ENCODE results near the gene PRR23E.

Gene PRR23E

GRCh38 chr3:127209840-127210653 lies 17.1 kb downstream of the PRR23E start:
- no peak for DNase-seq (ENCODE audit: low spot score)

GRCh38 chr3:127210654-127210943 lies 17.7 kb downstream of the PRR23E start:
- DNase-seq (ENCODE audit: low spot score) = no peak

- DNase-seq (ENCODE audit: low spot score) = no peak
These were observed 18.5 kb downstream of the PRR23E start for GRCh38 chr3:127211118-127212060.

GRCh38 chr3:127212231-127212630 lies 19.3 kb downstream of the PRR23E start:
- no peak for DNase-seq (ENCODE audit: low spot score)

GRCh38 chr3:127212711-127213110 lies 19.8 kb downstream of the PRR23E start:
- DNase-seq (ENCODE audit: low spot score) = no peak

GRCh38 chr3:127213381-127213918 lies 20.5 kb downstream of the PRR23E start:
- DNase-seq (ENCODE audit: low spot score) = no peak

GRCh38 chr3:127214975-127215374 lies 22.0 kb downstream of the PRR23E start:
- DNase-seq (ENCODE audit: low spot score) = no peak

GRCh38 chr3:127215714-127216414 lies 22.9 kb downstream of the PRR23E start:
- no peak for DNase-seq (ENCODE audit: low spot score)

- no peak for DNase-seq (ENCODE audit: low spot score)
These were observed 23.7 kb downstream of the PRR23E start for GRCh38 chr3:127216415-127217261.

- DNase-seq (ENCODE audit: low spot score) = no peak
These were observed 24.9 kb downstream of the PRR23E start for GRCh38 chr3:127217596-127218453.

- DNase-seq (ENCODE audit: low spot score) = no peak
These were observed 25.6 kb downstream of the PRR23E start for GRCh38 chr3:127218454-127218922.

- DNase-seq (ENCODE audit: low spot score) = no peak
These were observed 27.6 kb downstream of the PRR23E start for GRCh38 chr3:127220497-127220896.

- no peak for DNase-seq (ENCODE audit: low spot score)
These were observed 28.1 kb downstream of the PRR23E start for GRCh38 chr3:127221037-127221436.

- DNase-seq (ENCODE audit: low spot score) = no peak
These were observed 28.6 kb downstream of the PRR23E start for GRCh38 chr3:127221446-127222035.

- no peak for DNase-seq (ENCODE audit: low spot score)
These were observed 29.2 kb downstream of the PRR23E start for GRCh38 chr3:127222163-127222562.

GRCh38 chr3:127222664-127223063 lies 29.7 kb downstream of the PRR23E start:
- DNase-seq (ENCODE audit: low spot score) = no peak

GRCh38 chr3:127224118-127224517 lies 31.2 kb downstream of the PRR23E start:
- DNase-seq (ENCODE audit: low spot score) = no peak

GRCh38 chr3:127226457-127226856 lies 33.5 kb downstream of the PRR23E start:
- DNase-seq (ENCODE audit: low spot score) = no peak

- no peak for DNase-seq (ENCODE audit: low spot score)
These were observed 34.3 kb downstream of the PRR23E start for GRCh38 chr3:127226946-127227842.
